GM19351 (cell line): ENCODE results near the gene TLL2.

Experiments
- ATAC-seq: cut with Tn5 transposase; IDR thresholded peaks from one replicate; pipeline ENCODE4 v1.9.1; 2021; ENCODE audit warnings: mild to moderate bottlenecking, moderate library complexity; ENCODE audit not compliant: unreplicated experiment

TLL2 gene

DNA sequence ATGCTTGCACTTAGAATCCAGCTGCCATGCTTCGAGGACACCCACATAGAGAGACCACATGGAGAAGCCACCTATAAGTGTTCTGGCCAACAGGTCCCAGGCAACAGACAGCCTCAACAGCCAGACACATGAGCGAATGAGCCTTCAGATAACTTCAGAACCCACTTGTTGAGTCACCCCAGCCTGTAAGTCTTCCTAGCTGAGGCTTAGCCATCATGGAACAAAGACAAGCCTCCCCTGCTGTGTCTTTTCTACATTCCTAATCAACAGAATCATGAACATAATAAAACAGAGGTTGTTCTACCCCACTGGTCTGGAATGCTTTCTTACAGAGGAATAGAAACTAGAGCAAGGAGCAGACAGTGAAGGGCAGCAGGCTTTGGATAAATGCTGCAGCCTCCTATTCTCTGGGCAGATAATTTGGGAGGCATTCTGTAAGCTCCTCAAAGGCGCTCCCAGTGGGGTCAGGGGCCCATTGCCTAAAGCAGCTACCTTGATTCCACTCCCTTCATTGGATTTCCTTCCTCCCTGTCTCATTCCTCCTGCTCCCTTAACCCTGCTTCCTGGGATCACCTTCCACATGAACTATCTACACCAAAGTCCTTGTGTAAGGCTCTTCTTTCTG lies 4.6 kb downstream of the TLL2 start:
- no peak for ATAC-seq

DNA sequence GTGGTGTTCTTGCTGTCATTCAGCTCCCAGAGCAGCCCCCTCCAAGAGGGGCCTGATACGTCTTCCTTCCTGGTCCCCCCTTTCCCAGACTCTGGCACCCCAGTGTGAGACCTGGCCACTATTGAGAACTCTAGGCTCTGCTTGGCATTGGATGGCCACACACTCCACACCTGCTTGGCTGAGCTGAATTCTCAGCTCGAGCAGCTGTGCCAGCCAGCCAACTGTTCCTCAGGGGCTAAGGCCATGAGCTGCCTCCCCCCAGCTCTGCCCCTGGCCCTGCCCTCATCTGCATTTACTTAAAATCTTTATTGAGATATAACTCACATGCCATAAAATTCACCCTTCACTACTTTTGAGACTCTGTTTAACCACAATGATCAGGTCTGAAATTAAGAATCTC lies 6.7 kb downstream of the TLL2 start:
- no peak for ATAC-seq

DNA sequence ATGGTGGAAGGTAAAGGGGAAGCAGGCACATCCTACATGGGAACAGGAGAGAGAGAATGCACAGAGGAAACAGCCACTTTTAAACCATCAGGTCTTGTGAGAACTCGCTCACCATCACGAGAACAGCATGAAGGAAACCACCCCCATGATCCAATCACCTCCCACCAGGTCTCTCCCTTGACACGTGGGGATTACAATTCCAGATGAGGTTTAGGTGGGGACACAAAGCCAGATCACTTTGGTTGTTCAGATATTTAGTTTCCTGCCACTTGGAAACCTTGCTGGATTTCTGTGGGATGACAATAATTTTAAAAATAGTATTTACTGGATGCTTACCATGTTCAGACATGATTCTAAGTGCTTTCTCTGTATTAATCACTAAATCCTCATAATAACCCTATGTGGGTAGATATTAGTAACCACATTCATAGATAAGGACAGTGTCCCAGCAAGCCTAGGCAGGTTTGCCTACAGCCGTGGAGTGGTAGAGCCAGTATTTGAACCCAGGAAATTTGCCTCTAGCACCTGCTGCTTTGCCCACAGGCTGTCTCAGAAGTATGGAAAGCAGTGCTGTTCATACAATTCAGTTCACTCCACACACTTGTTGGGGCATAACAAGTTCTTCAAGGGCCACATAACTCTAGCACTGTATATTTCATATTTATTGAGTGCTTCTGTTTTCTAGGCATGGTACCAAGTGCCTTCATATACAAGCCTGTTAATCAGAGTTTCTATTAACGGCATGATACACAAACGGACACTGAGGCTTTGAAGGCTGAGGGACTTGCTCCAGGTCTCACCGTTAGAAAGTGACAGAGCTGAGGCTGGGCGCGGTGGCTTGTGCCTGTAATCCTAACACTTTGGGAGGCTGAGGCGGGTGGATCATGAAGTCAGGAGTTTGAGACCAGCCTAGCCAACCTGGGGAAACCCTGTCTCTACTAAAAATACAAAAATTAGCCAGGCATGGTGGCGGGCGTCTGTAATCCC lies 8.3 kb downstream of the TLL2 start:
- ATAC-seq: no peak

DNA sequence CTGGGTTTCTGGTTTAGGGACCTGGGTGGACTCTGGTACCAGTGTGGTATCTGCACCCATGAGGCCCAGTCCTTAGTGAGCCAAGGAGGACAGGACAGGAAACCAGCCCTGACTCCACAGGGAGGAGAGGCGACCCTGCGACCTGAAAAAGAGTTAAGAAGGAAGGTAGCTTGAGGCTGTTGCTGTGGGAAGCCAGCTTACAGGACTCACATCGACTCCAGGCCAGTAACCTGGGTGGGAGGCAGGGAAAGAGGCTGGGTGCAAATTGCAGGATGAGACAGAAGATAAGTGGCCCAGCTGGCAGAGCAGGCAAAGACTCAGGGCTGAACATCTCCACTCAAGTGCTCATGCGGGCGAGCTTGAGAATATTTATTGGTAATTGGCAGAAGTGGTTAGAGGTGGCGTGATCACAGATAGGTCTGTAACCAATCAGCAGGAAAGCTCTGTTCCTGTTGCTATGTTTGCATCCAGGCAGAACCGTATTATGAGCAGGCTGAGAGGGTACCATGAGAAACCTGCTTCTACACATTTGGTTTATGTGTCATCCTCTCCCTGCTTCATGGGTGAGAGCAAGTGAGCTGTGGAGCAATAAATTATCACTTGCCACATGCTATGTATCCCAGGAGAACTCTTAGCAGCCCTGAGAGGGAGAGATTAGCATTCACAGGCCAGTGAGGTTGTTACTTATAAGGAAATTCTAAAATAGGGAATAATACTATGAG lies 11.0 kb downstream of the TLL2 start:
- no peak for ATAC-seq

DNA sequence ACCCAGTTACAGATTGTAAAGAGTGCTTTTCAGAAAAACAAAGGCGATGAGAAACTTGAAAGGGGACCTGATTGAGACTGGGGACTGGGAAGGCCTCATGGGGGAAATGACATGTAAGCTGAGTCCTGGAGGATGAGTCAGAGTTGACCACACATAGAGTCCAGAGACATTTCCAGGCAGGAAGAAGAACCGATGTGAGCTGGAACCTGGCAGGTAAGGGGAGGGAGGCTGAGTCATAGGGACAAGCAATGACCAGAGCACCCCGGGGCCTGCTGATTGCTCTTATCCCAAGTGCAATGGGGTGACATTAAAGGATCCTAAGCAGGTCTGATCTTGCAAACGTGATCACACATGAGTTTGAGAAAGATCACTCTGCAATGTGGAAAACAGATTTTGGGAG lies 11.7 kb downstream of the TLL2 start:
- no peak for ATAC-seq

DNA sequence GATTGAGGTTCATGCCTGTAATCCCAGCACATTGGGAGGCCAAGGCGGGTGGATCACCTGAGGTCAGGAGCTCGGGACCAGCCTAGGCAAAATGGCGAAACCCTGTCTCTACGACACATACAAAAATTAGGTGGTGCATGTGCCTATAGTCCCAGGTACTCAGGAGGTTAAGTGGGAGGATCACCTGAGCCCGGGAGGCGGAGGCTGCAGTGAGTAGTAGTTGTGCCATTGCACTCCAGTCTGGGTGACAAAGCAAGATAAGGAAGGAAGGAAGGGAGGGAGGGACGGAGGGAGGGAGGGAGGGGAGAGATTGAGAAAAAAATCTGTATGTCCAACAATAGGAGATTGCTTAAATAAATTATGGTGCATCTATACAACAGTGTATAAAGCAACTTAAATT lies 13.2 kb downstream of the TLL2 start:
- no peak for ATAC-seq

DNA sequence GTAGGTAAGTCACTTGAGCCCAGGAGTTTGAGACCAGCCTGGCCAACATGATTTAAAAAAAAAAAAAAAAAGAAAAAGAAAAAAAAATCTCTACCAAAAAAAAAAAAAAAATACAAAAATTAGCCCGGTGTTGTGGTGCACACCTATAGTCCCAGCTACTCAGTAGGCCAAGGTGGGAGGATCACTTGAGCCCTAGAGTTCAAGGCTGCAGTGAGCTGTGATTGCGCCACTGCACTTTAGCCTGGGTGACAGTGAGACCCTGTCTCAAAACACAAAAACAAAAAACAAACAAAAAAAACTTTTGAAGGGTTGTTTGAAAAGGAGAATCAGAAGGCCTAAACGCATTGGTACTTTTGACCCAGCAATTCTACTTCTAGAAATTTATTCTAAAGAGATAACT lies 13.7 kb downstream of the TLL2 start:
- ATAC-seq: no peak

DNA sequence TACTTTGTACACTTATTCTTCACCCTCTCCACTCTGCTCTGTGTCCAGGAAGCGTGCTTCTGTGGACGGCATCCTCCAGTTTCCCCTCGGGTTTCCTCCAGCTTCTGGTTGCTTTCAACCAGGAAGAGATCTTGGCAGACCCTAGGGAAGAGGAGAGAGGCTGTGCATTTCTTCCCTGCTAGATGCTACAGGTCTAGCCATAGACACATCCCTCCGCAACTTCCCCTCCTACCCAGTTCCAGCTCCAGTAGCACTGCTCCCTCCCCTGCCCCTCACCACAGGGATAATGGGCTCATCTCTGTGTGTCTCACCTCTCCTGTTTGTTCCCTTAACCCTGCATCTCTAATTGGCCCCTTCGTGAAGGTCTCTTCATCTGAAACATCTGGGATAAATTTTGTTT lies 16.3 kb downstream of the TLL2 start:
- ATAC-seq: no peak

DNA sequence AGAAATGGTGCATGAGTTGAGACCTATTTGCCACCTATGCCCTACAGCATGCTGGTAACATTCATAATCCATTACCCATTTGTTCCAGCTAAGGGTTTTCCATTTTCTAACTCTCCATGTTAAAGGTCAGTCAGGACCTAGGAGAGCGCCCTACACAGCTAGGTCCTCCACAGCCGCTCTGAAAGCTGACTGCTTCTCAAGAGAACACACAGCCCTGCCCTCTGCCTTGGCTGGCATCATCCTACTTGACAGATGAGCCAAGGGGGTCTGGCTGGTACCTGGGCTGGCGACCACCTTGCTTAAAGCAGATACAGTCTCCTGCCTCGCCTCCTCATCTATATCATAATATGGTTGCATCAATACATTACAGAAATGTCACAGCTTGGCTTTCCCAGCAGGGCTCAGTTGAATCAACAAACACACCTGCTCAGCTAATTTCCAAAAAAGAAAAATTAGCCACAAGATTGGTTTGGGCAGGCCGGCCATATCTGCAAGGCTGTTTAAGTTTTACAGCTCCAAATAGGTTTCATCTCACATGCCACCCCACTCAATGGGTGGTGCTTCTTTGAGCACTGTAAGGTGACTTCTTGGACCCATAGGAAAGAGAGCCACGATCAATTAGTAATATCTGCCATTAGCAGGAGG lies 17.3 kb downstream of the TLL2 start:
- no peak for ATAC-seq

DNA sequence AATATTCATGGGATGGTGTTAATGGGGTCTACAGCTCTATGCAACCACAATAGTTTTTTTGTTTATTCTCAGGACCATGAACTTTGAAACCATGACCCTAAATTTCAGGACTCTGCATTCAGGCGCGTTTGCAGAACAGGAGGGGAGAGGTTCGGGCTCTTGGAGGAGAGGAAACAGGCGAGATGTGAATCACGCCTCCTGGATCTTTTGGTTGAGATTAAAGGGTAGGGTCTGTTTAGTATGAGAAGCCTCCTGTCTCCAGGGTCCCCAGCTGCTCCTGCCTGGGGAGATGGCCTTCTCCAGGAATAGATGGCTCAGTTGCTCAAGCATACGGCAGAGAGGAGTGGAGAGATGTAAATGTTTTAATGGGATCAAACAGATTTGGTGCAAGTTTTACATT lies 18.2 kb downstream of the TLL2 start:
- no peak for ATAC-seq

DNA sequence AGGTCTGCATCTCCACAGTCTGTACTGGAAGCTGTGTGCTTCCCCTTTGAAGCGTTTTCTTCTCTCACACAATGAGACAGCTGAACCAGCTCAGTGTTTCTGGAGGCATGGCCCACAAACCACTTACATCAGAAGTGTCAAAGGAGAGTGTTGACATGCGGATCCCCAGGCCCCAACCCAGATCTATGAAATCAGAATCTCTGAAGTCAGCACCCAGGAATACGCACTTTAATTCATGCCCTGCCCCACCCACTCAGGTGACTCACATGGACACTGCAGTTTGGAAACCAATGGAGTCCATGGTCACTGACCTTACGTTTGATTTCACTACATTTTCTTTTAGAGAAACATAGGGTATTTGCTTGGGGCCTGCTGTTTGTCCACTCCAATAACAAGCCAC lies 19.0 kb downstream of the TLL2 start:
- ATAC-seq: no peak

DNA sequence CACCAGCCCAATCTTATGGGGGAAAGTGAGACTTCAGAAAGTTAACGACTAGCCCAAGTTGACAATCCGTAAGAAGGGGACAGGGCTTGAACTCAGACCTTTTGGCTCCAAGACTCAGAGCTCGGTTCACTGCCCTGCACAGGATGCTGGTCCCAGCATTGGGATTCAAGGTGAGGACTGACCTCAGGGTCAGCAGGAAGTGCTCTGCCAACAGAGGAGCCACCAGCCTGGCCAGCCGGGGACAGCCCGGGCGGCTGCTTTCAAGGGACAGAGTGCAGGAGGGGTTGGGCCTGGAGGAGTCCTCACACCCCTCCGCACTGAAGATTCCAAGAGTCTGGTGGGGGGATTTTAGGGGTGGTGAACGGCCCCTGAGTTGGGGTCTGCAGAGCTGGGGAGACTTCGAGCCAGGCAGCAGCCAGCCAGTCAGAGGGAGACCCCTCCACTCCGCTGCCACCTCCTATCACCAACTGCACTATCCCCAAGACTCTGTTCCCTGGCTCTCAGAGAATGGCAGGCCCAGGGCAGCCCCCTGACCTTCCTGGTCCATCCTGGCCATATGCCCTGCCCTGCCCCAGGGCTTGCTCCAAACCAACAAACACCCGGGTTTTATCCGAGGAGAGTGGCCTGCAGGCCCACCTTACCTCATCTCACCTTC lies 19.7 kb downstream of the TLL2 start:
- no peak for ATAC-seq

DNA sequence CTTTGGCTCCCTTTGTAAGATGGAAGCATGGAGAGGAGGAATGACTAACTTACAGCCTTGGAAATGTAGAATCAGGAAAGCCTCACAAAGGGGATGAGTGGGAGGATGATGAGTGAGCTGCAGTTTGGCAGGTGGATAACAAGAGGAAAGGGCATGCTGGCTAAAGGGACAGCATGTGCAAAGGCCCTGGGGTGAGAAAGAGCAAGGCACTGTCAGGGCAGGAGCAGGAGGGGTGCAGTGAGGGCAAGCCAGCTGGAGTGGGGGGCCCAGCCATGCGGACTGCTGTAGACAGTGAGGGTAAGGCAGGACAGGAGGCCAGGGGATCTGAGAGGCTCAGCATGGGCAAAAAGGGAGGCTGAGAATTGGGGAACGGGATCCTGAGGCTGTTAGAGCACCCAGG lies 20.5 kb downstream of the TLL2 start:
- ATAC-seq: no peak

DNA sequence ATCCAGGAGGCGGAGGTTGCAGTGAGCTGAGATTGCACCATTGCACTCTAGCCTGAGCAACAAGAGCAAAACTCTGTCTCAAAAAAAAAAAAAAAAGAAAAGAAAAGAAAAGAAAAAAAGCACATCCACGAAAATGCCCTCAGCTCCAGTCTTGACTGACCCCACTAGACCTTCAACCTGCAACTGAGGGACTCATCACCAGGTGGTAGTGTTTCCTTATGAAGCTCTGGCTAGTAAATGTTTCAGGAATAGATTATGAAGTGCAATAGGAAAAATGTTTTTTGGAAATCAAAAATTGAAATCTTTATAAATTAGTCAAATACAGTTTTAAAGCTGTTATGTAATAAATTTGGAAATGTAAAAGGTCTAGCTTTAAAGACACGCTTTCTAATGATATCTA lies 22.4 kb downstream of the TLL2 start:
- no peak for ATAC-seq

DNA sequence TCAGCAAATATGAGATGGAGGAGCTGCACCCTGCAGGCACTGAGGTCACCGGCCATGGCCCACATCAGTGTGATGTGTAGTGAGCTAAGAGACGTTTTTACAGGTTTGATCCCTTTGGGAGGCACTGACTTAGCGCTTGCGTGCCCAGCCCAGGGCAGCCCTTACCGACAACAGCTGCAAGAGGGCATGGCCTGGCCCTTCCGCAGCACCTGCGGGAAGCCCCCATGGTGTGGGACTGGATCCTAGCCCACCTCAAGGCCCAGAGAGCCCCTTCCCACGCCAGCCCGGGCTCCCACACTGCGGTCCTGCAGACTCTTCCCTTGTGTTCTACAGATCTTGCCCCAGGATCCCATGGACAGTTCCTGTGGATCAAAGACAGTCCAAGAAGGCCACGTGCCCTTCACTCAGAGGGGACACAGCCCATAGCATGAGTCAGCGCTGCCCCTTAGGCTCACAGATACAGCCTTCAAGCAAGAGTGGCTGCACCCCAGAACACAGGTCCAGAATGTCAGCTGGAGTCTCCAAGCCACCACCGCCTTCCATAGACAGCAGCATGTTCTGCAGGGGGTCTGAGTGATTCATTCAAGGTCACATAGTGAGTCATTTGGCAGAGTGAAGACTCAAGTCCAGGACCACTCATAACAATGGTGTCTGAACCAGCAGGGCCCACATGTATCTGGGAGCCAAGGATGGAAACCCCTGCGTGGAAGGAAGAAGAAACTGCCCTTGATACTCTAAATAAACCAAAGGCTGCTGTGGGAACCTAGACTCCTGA lies 25.4 kb downstream of the TLL2 start:
- no peak for ATAC-seq

DNA sequence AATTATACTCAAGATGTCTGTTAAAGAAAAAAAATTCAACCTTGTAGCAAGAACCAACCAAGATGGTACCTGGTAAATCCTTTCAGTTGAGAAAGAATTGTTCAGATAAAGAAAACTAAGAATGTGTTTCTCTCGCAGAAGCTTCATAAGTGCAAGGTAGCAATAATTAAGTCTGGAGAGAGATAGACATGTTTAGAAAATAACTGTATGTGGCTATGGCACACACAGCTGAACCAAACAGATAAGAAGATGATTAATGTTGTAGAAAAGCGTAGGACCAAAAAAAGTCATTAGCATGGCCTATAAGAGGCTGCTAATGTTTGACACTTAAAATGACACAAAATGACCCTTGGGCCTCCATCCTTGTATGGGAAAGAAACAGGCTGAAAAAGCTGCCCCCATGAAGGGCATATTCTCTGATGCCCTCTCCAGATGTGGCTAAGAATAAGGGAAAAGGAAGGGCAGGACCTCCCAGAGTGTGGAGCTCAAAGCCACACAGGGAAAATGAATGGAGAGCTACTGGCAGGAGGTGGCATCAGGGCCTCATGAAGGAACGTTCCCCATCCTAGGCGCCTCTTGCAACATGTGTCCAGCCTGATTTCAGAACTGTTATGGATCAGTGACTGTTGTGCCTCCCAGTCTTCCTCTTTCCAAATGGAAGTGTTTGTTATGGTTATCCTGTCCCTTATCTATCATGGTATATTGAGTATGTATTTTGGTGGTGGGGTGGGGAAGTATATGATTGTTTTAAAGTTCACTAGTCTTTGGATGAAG lies 30.7 kb downstream of the TLL2 start:
- ATAC-seq: no peak

DNA sequence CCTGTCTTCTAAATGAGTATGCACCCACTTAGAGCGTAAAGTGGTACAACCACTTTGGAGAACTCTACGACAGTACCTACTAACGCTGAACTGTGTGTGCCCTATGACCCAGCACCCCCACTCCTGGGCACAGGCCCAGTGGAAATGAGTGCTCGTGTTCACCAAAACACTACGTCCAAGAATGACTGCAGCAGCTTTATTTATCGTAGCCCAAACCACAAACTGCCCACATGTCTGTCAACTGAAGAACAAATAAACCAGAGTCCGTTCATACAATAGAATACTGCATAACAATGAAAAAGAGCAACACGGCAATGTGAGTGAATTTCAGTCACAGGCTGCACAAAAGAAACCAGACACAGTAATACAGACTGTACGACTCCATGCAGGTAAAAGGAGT lies 35.4 kb downstream of the TLL2 start:
- no peak for ATAC-seq

DNA sequence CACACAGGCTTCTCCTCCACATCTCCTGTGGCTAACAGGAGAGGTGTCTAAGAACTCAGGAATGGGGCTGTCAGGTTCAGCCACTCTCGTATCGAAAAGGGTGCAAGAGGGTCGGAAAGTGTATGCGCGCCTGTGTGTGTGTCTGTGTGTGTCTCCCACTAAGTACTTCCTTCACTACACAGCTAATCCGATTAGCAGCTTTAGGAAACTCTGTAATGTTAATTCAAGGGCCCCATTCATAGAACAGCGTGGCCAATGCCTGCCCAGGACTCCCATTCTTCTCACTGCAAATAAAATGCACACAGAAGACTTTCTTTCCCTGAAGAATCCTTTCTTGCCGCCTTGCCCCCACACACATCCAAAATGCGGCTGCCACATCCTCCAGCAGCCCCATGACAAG lies 39.9 kb downstream of the TLL2 start:
- no peak for ATAC-seq

DNA sequence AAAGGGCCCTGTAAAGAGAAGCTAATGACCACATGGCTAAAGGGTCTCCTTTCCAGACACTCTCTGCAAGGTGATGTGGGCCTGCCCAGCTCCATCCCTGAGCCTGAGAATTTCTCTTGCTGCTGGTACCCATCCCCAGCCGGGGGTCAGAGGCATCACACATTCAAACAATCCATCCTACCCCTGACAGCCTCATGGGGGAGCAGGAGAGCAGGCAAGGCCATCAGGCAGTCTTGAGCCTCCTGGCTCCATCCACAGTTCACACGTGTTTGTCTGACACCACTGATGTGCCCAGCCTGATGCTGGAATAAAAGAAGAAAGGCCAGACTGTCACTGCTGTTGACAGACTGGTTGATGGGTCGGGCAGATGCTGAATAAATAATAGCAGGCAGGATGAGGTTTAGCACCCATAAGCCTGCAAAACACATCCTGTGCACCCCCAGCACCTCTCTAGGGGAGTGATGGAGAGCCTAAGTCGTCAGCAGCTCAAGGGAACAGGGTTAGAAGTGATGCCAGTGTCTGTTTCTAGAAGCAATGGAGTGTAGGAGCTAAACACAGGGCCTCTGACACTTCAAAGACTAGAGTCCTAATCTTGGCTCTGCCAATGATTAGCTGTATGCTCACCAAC lies 43.5 kb downstream of the TLL2 start:
- ATAC-seq: peak; percentile 83
